HG03108 (cell line): ENCODE results near the gene ME2.
"Not testable (repeated sequence)": the region's sequence is repeated elsewhere in the genome, so short reads cannot be mapped to it uniquely, and the experiment has no call there.

Experiments used
- ATAC-seq: cut with Tn5 transposase; IDR thresholded peaks from one replicate; pipeline ENCODE4 v1.9.1; 2021; ENCODE audit warnings: moderate library complexity; ENCODE audit not compliant: unreplicated experiment

Gene ME2

DNA sequence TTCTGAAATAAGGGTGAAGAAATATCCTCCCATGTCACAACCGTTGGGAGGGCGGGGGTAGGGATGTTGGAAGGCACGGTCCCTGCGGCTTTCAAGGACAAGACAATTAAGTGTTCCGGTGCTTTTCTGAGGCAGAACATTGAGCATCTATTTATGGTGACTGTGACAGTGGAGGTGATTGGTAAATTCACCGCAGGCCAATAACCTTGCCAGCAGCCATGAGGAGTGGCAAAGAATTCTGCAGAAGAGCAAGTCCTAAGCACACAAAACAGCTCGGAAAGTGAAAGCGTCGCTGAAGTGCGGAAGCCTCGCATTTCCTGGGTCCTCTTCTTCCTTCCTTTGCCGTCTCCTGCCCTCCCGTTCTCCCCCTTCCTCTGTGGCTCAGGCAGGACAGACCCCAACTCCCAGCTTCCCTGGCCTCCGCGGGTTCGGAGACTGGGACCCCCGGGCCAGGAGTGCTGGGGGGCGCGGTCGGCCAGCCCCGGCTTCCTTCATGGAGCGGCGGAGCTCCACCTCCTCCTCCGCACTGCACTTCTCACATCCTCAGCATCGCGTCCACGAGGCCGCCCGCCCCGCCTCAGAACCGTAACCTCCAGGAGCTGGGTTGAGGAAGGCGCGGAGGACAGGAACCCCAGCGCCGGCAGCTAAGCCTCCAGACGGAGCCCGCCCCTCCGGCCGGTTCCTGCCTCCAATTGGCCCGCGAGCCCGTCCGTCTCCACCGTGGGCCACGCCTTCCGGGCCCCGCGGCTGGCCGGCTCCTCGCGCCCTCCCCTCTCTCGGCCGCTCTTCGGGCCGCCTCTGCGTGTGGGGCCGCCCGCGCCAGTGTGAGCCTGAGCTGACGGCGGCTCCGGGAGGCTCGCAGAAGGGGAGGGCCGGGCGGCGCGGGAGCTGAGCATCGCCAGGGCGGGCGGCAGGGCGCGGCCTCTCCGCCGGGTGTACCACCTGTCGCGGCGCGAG lies at the start of gene ME2:
ME2 (plus strand) TSS at position 774 of the 957 bp plus-strand sequence. CDS start 16,703 bp downstream, outside the sequence.
- ATAC-seq = peak; percentile 94

- no peak for ATAC-seq
These were observed 49.3 kb upstream of the ME2 start for GRCh38 chr18:50829644-50830043.

GRCh38 chr18:50830544-50830943 lies 48.4 kb upstream of the ME2 start:
- ATAC-seq = peak; percentile 55

DNA sequence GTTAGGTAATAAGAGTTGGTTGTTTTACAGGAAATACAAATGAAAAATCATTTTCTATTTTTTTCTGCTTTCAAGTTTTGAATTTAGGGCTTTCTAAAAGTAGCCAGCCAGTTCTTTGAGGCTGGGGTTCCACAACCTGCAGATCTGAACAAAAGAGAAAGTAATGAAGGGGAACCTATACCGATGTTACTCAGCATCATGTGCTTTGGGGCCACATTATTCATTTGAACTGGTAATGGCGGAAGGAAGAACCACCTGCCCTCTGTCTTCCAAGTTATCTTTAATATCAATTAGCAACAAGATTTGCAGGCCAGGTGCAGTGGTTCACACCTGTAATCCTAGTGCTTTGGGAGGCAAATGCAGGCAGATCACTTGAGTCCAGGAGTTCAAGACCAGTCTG lies 46.2 kb upstream of the ME2 start:
- ATAC-seq = peak; percentile 63

DNA sequence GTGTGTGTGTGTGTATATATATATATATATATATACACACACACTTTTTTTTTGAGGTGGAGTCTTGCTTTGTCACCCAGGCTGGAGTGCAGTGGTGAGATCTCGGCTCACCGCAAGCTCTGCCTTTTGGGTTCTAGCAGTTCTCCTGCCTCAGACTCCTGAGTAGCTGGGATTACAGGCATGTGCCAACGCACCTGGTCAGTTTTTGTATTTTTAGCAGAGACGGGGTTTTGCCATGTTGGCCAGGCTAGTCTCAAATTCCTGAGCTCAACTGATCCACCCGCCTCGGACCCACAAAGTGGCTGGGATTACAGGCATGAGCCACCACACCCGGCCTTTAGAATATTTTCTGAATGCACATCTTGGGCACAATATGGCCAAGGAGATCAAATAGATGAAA lies 45.4 kb upstream of the ME2 start:
- not testable (repeated sequence) for ATAC-seq

- ATAC-seq = no peak
These were observed 42.4 kb upstream of the ME2 start for GRCh38 chr18:50836521-50836957.

DNA sequence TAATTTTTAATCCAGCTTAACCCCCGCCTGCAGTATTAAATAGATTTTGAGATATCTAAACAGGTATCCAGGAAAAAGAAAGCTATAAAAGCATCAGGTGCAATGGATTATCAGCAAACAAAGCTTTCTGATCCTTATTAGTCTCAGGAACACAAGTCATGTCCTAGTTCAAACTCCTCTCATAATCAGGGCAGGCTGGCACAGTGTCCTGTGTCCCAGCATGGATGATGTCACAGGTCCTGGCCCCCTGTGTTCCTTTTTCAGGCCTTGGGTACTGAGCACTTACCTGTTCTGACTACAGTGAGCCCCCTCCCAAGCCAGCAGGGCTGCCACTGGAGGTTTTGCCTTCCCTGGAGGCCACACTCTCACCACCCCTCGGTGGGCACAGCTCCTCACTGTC lies 39.6 kb upstream of the ME2 start:
- no peak for ATAC-seq

DNA sequence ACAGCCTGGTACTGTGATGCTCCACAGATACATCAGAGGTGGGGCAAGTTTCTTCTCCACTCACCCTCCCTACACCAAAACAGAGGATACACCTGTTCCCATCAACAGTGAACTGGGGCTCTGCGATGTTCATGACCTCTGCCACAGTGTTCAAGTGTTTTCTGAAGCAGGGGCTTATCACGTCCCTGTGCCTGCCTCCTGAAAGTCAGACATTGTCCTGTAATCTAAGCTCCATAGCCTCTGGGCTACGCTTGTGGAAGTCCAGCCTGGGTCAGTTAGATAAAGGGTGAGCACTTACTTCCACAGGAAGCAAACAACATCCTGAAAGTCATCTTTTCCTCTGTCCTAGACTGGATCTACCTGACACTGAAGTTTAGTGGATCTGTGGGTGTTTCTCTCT lies 38.9 kb upstream of the ME2 start:
- ATAC-seq = no peak

GRCh38 chr18:50842846-50843245 lies 36.1 kb upstream of the ME2 start:
- ATAC-seq = no peak

GRCh38 chr18:50844554-50844953 lies 34.4 kb upstream of the ME2 start:
- no peak for ATAC-seq

DNA sequence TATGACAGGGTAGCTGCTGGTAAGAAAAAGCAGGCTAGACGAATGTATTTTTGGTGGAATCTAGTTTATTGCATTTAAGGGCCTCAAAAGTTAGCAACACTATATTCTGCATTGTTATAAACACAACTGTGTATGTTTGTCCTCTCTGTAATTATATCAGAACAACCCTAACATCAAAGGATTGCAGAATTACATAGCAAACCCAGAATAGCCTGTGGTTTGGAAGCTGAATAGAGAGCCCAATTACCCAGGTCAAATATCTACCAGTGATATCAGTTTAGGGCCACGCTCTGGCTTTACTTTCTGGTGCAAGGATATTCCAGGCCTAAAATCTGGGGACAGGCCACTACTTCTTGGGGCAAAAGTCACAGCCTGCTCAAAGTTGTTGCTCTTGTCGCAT lies 34.0 kb upstream of the ME2 start:
- ATAC-seq = no peak

DNA sequence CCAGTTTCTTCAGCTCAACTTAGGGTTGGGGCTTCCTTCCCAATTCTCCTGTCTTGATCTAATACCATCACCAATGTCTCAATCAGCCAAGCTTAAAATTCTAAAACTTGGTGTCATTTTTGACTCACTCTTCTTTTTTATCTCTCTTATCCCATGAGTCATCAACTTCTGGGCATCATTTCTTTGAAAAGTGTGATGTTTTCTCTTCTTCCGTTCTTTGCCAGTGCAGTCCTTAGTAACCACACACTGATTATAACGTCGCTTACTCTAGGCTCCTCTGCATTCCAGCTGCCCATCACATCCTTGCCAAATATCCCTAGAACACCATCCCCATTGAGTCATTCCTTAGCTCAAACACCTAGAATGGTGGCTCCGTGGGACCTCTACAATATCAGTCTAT lies 31.7 kb upstream of the ME2 start:
- no peak for ATAC-seq

DNA sequence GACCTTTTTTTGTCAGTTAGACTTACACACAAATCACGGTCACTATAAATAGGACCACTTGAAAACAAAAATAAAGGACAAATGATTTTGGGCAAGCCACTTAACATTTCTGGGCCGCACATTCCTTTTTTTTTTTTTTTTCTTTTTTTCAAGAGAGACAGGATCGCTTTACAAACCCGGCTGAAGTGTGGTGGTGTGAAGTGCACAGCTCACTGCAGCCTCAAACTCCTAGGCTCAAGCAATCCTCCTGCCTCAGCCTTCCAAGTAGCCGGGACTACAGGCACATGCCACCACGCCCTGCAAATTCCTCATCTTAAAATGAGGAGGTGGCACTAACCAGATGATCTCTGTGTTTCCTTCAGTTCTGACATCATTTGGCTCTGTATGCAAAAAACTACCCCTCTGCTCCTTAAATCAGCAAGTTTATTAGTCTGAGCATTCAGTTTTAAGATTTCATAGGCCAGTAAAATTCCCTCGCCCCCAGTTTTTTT lies 30.8 kb upstream of the ME2 start:
- ATAC-seq = no peak

DNA sequence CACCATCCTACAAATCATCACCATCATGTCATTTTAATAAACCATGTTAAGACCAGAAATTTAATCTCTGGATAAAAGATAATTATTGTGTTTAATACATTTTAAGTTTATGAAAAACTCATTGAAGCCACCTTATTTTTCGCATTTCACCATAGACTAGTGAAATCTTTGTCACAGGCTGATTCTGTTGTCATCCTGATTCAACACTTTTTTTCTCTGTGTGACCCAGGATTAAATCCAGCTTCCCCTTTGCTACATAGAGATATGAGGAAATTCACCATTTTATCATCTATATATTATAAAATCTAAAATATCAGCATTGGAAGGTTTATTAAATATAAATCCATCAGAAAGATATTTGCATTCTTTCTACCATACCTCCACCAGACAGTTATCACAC lies 29.9 kb upstream of the ME2 start:
- ATAC-seq = no peak

DNA sequence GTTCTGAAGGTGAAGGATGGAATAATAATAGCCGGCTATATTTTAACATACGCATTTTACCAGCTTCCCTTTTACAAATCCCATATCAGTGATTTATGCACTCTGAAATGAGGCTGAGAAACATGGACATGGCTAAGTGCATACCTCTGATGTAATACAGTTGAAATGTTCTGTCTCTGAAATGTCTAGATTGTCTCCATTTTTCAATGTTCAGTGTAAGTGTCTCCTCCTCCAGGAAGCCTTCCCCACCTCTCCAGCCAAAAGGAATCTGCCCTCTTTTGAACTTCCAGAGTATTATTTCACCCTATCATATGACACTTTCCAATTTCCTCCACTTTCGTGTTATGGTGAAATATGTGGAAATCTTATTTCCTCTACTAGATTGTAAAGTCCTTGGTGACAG lies 29.5 kb upstream of the ME2 start:
- ATAC-seq = no peak

- no peak for ATAC-seq
These were observed 28.4 kb upstream of the ME2 start for GRCh38 chr18:50850307-50851065.

GRCh38 chr18:50853863-50854271 lies 25.1 kb upstream of the ME2 start:
- no peak for ATAC-seq

- ATAC-seq = no peak
These were observed 22.8 kb upstream of the ME2 start for GRCh38 chr18:50855976-50856757.

DNA sequence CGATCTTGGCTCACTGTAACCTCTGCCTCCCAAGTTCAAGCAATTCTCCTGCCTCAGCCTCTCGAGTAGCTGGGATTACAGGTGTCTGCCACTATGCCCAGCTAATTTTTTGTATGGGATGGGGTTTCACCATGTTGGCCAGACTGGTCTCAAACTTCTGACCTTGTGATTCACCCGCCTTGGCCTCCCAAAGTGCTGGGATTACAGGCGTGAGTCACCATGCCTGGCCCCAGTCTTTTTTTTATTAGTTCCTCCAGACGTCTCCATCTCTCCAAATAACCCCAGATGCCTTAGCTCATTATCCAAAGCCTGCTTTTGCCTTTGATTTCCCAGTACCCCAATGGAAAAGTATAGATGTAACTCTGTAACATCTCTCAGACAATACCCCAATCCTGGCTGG lies 21.8 kb upstream of the ME2 start:
- not testable (repeated sequence) for ATAC-seq

GRCh38 chr18:50857694-50858093 lies 21.2 kb upstream of the ME2 start:
- ATAC-seq = no peak
